ENCODE data around the gene DEAF1. TPM values are rescaled to one million over a fixed set of nuclear protein-coding genes. Genes with fewer than 3 reads are reported as not detected.
A peak's percentile ranks its signal among the peaks of the same experiment; 100 is the strongest.

The DEAF1 gene
- total and polyA plus RNA-seq, 2 donors (not counting 3 experiments of a cell fraction or from before 2014, with no cell fraction given), result 43.6 to 55.7 TPM

DNA sequence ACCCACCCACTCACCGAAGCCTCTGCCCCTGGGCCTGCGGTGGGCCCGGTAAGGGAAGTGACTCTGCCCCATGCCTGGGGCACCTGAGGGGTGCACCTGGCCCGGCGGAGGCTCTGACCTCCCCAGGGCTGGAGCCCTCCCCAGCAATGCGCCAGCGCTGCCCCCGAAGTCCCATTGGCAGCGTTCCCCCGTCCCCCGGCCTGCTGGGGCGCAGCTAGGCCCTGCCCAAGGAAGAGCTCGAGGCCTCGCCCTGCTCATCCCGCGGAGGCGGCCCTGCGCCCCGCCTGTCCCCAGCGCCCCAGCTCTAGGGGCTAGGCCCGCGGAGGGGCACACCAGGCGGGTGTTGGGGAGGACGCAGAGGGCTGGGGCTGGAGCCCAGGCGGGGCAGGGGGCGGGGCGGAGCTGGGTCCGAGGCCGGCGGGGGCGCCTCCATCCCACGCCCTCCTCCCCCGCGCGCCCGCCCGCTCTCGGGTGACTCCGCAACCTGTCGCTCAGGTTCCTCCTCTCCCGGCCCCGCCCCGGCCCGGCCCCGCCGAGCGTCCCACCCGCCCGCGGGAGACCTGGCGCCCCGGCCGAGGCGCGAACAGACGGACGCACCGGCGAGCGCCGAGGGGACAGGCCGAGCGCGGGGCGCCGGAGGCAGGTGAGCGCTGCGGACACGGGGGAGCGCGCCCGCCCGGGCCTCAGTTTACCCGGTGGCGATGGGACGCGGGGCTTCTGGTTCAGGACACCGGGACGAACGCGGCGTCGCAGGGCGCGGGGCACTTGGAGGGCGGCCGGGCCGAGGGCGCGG is 10.8 kb upstream of the DEAF1 start, which contains the start of gene EPS8L2:
Gene EPS8L2 (plus strand): TSS at position 586 of the 793 bp plus-strand sequence. CDS start 3,177 bp downstream, outside the sequence.
- FAIRE-seq (no peak), DNase-seq (ENCODE audit: low read depth, low spot score) (no peak)
- Histone ChIP-seq H3K9me1 (replicated peaks; ENCODE audit: control insufficient read depth, extremely low read depth, insufficient read depth, low read length) (no peaks in the 10 kb centered on the region), H3K27me3 (ENCODE audit: control insufficient read depth in 2 of 2, insufficient read depth in 2 of 2, low read length in 2 of 2) (no peaks in the 10 kb centered on the region), H3K9ac (replicated peaks; ENCODE audit: extremely low read depth, insufficient read depth, low read length) (no peak within 1 kb of the TSS), H3K79me2 (ENCODE audit: control insufficient read depth, insufficient read depth, low read length) (no peaks in the 10 kb centered on the region), H3K4me1 (ENCODE audit: control insufficient read depth, extremely low read depth, insufficient read depth, low read length) (peaks cover 5% of the 10 kb centered on the region), H3K4me3 (replicated peaks in 1 of 3; ENCODE audit: insufficient read depth in 1 of 3, low read depth in 1 of 3, low read length in 3 of 3) (peak within 1 kb of the TSS in 2 of 3 experiments; percentile 17 to 26), H2AFZ (ENCODE audit: low read depth, low read length) (peak within 1 kb of the TSS; percentile 55), H3K4me2 (ENCODE audit: insufficient read depth, low read length) (peak within 1 kb of the TSS; percentile 32), H3K9me3 (replicated peaks; ENCODE audit: control insufficient read depth, insufficient read depth, low read length) (no peaks in the 10 kb centered on the region), H3K27ac (ENCODE audit: insufficient read depth, low read depth, low read length) (no peak within 1 kb of the TSS), H4K20me1 (replicated peaks; ENCODE audit: control insufficient read depth, extremely low read depth, insufficient read depth, low read length) (no peaks in the 10 kb centered on the region), H3K36me3 (ENCODE audit: control insufficient read depth in 2 of 2, extremely low read depth in 1 of 2, insufficient read depth in 2 of 2, low read length in 2 of 2) (no peaks in the 10 kb centered on the region)
- ChIA-PET CTCF (interaction anchor here (1.5 to 1.7 kb wide), 2 partner anchors 17 to 21 kb away, joined by 4 to 5 read pairs; no protein-coding TSS in a partner anchor), POLR2A (no interaction called here)
- dilution Hi-C loops (cut with MboI; ENCODE audit: extremely low pct_ligation_motif_present, low sequenced_read_pairs) (no loop called here), intact Hi-C loops (cut with micrococcal nuclease) (no loop called here)
- BruUV-seq (replicated peaks), result no TSS peak
- TF ChIP-seq GATA2 (IDR thresholded peaks at IDR 0.05; ENCODE audit: insufficient read depth, insufficient read length, low read depth, low read length) (no peak), POLR2AphosphoS5 (IDR thresholded peaks at IDR 0.05; ENCODE audit: insufficient read depth, low read depth, low read length) (no peak), FOS (IDR thresholded peaks at IDR 0.05; ENCODE audit: borderline replicate concordance, insufficient read depth, low read length) (no peak), JUN (IDR thresholded peaks at IDR 0.05; ENCODE audit: borderline replicate concordance, insufficient read depth, insufficient read length, low read depth) (no peak), EZH2 (IDR thresholded peaks at IDR 0.05; ENCODE audit: borderline replicate concordance, low read depth, low read length, severe bottlenecking) (no peak), MYC (IDR thresholded peaks at IDR 0.05; ENCODE audit: low read depth, low read length) (no peak), POLR2A (IDR thresholded peaks at IDR 0.05; ENCODE audit: low read depth, low read length) (no peak)
- TF ChIP-seq, protein P1, sequence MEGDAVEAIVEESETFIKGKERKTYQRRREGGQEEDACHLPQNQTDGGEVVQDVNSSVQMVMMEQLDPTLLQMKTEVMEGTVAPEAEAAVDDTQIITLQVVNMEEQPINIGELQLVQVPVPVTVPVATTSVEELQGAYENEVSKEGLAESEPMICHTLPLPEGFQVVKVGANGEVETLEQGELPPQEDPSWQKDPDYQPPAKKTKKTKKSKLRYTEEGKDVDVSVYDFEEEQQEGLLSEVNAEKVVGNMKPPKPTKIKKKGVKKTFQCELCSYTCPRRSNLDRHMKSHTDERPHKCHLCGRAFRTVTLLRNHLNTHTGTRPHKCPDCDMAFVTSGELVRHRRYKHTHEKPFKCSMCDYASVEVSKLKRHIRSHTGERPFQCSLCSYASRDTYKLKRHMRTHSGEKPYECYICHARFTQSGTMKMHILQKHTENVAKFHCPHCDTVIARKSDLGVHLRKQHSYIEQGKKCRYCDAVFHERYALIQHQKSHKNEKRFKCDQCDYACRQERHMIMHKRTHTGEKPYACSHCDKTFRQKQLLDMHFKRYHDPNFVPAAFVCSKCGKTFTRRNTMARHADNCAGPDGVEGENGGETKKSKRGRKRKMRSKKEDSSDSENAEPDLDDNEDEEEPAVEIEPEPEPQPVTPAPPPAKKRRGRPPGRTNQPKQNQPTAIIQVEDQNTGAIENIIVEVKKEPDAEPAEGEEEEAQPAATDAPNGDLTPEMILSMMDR (IDR thresholded peaks at IDR 0.05; ENCODE audit: extremely low read depth in 1 of 2, insufficient read depth in 1 of 2, low read depth in 1 of 2, low read length in 2 of 2), result no peak
- TF ChIP-seq, protein P2, sequence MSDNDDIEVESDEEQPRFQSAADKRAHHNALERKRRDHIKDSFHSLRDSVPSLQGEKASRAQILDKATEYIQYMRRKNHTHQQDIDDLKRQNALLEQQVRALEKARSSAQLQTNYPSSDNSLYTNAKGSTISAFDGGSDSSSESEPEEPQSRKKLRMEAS (IDR thresholded peaks at IDR 0.05; ENCODE audit: insufficient read depth, insufficient read length), result no peak

All from endothelial cell of umbilical vein (primary cell).